ENCODE results near the gene ZFAND2B. TPM values are rescaled to one million over a fixed set of nuclear protein-coding genes. Genes with fewer than 3 reads are reported as not detected.

Gene ZFAND2B
- total RNA-seq, 2 donors from 2014 or later = 36.9 to 43.3 TPM

- intact Hi-C loops (cut with DNase I) = loop anchor here (10.0 kb wide), 1 partner anchor 210 kb away; no protein-coding TSS in a partner anchor
- 80 to 82% methylated on average over 8 to 10 of the region's 10 CpGs for WGBS, 2 donors
Measured at GRCh38 chr2:219165058-219165911, 41.3 kb upstream of the ZFAND2B start.

GRCh38 chr2:219167997-219168396 is 38.6 kb upstream of the ZFAND2B start:
- ATAC-seq (no peak), DNase-seq (no peak)
- intact Hi-C loops (cut with DNase I) = loop anchor here (10.0 kb wide), 1 partner anchor 207 kb away; no protein-coding TSS in a partner anchor
- Histone ChIP-seq H3K4me3 (no peak overlapping the region), H3K4me1 (no peaks in the 10 kb centered on the region), H3K27me3 (no peaks in the 10 kb centered on the region), H3K27ac (no peak overlapping the region), H3K9me3 (no peaks in the 10 kb centered on the region), H3K36me3 (replicated peaks in 1 of 2; ENCODE audit: insufficient read depth in 1 of 2, low read depth in 2 of 2) (peaks cover 0 to 7% of the 10 kb centered on the region in 2 donors)
- TF ChIP-seq CTCF (IDR thresholded peaks at IDR 0.05) (no peak), POLR2A (IDR thresholded peaks at IDR 0.05) (no peak)
- 65 to 69% methylated on average over 5 of the region's 5 CpGs for WGBS, 2 donors

More at GRCh38 chr2:219165058-219165911, 41.3 kb upstream of the ZFAND2B start:
- DNase-seq (no peak), ATAC-seq (no peak)
- H3K9me3 ChIP-seq = no peaks in the 10 kb centered on the region
- no peaks in the 10 kb centered on the region for H3K36me3 ChIP-seq (replicated peaks in 1 of 2; ENCODE audit: insufficient read depth in 1 of 2, low read depth in 2 of 2)
- peaks cover 6% of the 10 kb centered on the region for H3K4me1 ChIP-seq
- TF ChIP-seq POLR2A (IDR thresholded peaks at IDR 0.05) (no peak), CTCF (IDR thresholded peaks at IDR 0.05) (no peak)
- no peak overlapping the region for H3K27ac ChIP-seq
- H3K4me3 ChIP-seq = no peak overlapping the region
- no peaks in the 10 kb centered on the region for H3K27me3 ChIP-seq

GRCh38 chr2:219168526-219168925 is 38.1 kb upstream of the ZFAND2B start:
- Histone ChIP-seq H3K4me1 (no peaks in the 10 kb centered on the region), H3K36me3 (replicated peaks in 1 of 2; ENCODE audit: insufficient read depth in 1 of 2, low read depth in 2 of 2) (peaks cover 0 to 11% of the 10 kb centered on the region in 2 donors), H3K27me3 (no peaks in the 10 kb centered on the region), H3K27ac (no peak overlapping the region), H3K4me3 (no peak overlapping the region), H3K9me3 (no peaks in the 10 kb centered on the region)
- DNase-seq = no peak
- 34 to 63% methylated on average over 2 to 6 of the region's 6 CpGs for WGBS, 2 donors
- intact Hi-C loops (cut with DNase I) = loop anchor here (10.0 kb wide), 1 partner anchor 206 kb away; no protein-coding TSS in a partner anchor
- TF ChIP-seq POLR2A (IDR thresholded peaks at IDR 0.05) (no peak), CTCF (IDR thresholded peaks at IDR 0.05) (no peak)
- ATAC-seq = no peak

- TF ChIP-seq POLR2A (IDR thresholded peaks at IDR 0.05) = no peak
- TF ChIP-seq CTCF (IDR thresholded peaks at IDR 0.05) = no peak
- Histone ChIP-seq H3K4me1 (no peaks in the 10 kb centered on the region), H3K36me3 (replicated peaks in 1 of 2; ENCODE audit: insufficient read depth in 1 of 2, low read depth in 2 of 2) (peaks cover 0 to 11% of the 10 kb centered on the region in 2 donors), H3K27me3 (no peaks in the 10 kb centered on the region), H3K9me3 (no peaks in the 10 kb centered on the region), H3K4me3 (no peak overlapping the region), H3K27ac (no peak overlapping the region)
- no peak for DNase-seq
- intact Hi-C loops (cut with DNase I) = loop anchor here (10.0 kb wide), 1 partner anchor 206 kb away; no protein-coding TSS in a partner anchor
- ATAC-seq = no peak
Measured at GRCh38 chr2:219168932-219169331, 37.6 kb upstream of the ZFAND2B start.
